GM12878 (cell line): ENCODE data around the gene MOV10L1. TPM values are rescaled to one million over a fixed set of nuclear protein-coding genes. Genes with fewer than 3 reads are reported as not detected.

Experiments used
- ATAC-seq: fragments of 200-7000 bp; cut with Tn5 transposase; 3 replicates; pipeline ENCODE4 v1.9.1; 2020; ENCODE audit warnings: mild to moderate bottlenecking, moderate library complexity
- BruUV-seq: library from RNA; stranded (reverse); fragments of 400-500 nt; replicated peaks from 2 replicates; lab custom pipeline; 2021; lab: Mats Ljungman, UMichigan
- CTCF ChIA-PET: fragments of 300-600 bp; sonication (Branson Sonifier 250); formaldehyde crosslinking; extraction: SDS; loops from one replicate; lab custom pipeline; 2021; ENCODE audit warnings: inconsistent platforms; lab: Yijun Ruan, JAX
- POLR2A ChIA-PET: fragments of 350-600 bp; formaldehyde crosslinking; extraction: SDS; loops from one replicate; lab custom pipeline; 2021; ENCODE audit warnings: inconsistent platforms; lab: Charles Lee
- RAD21 ChIA-PET: fragments of 300-600 bp; sonication (Branson Sonifier 250); formaldehyde crosslinking; loops from one replicate; lab custom pipeline; 2023; ENCODE audit warnings: antibody characterized with exemption; ENCODE audit not compliant: unreplicated experiment; lab: Charles Lee
- SMC1A ChIA-PET: fragments of 300-600 bp; sonication (Branson Sonifier 250); formaldehyde crosslinking; loops from one replicate; lab custom pipeline; 2023; ENCODE audit not compliant: unreplicated experiment, uncharacterized antibody; lab: Charles Lee
- DNase-seq: peaks from one replicate; pipeline ENCODE4 v3.0.0-alpha.2; 2011; ENCODE audit warnings: low read depth, low spot score
- FAIRE-seq: peaks from 3 replicates; lab custom pipeline; 2011; peaks lifted over from hg19 to GRCh38; lab: Jason Lieb, UNC
- H2AFZ ChIP-seq: 2 replicates; pipeline ENCODE4 v1.6.0; 2011; ENCODE audit warnings: low read depth, low read length, control low read depth; ENCODE audit not compliant: control insufficient read depth
- H3K27ac ChIP-seq: 2 replicates; pipeline ENCODE4 v1.5.1; 2011; ENCODE audit warnings: control low read depth; ENCODE audit not compliant: control insufficient read depth, insufficient read depth
- H3K27me3 ChIP-seq, 2 experiments: replicated peaks in 1 of 2; 2 replicates each; pipeline versions ENCODE4 v1.6.0 to v1.6.1; 2011; ENCODE audit warnings: low read length in 1 of 2; ENCODE audit not compliant: control insufficient read depth in 2 of 2, insufficient read depth in 2 of 2
- H3K36me3 ChIP-seq, 2 experiments: 2 replicates each; pipeline ENCODE4 v1.5.1; 2011; ENCODE audit warnings: low read length in 1 of 2; ENCODE audit not compliant: control insufficient read depth in 2 of 2, insufficient read depth in 2 of 2
- H3K4me1 ChIP-seq: 2 replicates; pipeline ENCODE4 v1.6.1; 2011; ENCODE audit warnings: mild to moderate bottlenecking, low read length, moderate library complexity, mixed read lengths; ENCODE audit not compliant: control insufficient read depth, insufficient read depth
- H3K4me2 ChIP-seq: 2 replicates; pipeline ENCODE4 v1.6.0; 2011; ENCODE audit warnings: control low read depth; ENCODE audit not compliant: control insufficient read depth, insufficient read depth
- H3K4me3 ChIP-seq: fragments of 200-600 bp; sonication (generic); 2 replicates; pipeline ENCODE4 v1.5.1; 2016
- H3K79me2 ChIP-seq: 2 replicates; pipeline ENCODE4 v1.6.0; 2011; ENCODE audit warnings: low read length; ENCODE audit not compliant: control insufficient read depth, insufficient read depth
- H3K9ac ChIP-seq: 2 replicates; pipeline ENCODE4 v1.8.0; 2011; ENCODE audit warnings: low read length, control low read depth, mixed read lengths; ENCODE audit not compliant: control insufficient read depth, insufficient read depth
- H3K9me3 ChIP-seq: replicated peaks from 3 replicates; pipeline ENCODE4 v1.5.1; 2011; ENCODE audit warnings: mild to moderate bottlenecking, low read length; ENCODE audit not compliant: control insufficient read depth, insufficient read depth
- H4K20me1 ChIP-seq: 2 replicates; pipeline ENCODE4 v1.6.0; 2011; ENCODE audit not compliant: control insufficient read depth, insufficient read depth
- BCL3 ChIP-seq: IDR thresholded peaks from 2 replicates; pipeline ENCODE4 v1.6.1; 2011; ENCODE audit warnings: borderline replicate concordance, low read depth, mild to moderate bottlenecking, moderate library complexity, low read length; ENCODE audit not compliant: insufficient read depth, poor library complexity, severe bottlenecking
- TAF1 ChIP-seq: IDR thresholded peaks from 2 replicates; pipeline ENCODE4 v1.6.1; 2011; ENCODE audit warnings: mild to moderate bottlenecking, low read depth, low read length, borderline replicate concordance
- ZNF217 ChIP-seq: fragments of 450-650 bp; IDR thresholded peaks from 2 replicates; pipeline ENCODE4 v1.6.1; 2017; ENCODE audit warnings: antibody characterized with exemption, mild to moderate bottlenecking
- WGBS: methylation state at CpG from one replicate; pipeline ENCODE4 v1.1.6; 2016; ENCODE audit warnings: low lambda C conversion rate; ENCODE audit not compliant: insufficient replicate concordance, insufficient coverage; ENCODE audit errors: missing lambda C conversion rate; 5-methylcytosine and 5-hydroxymethylcytosine counted together
- in situ Hi-C: fragments of 300-500 bp; cut with MboI; formaldehyde crosslinking; loops from 9 replicates; pipeline ENCODE4 v1.14.3; 2018; ENCODE audit warnings: mixed read lengths
- intact Hi-C: fragments of 100-400 bp; cut with micrococcal nuclease; formaldehyde crosslinking; loops from one replicate; pipeline ENCODE4 v1.14.2; 2022; ENCODE audit not compliant: unreplicated experiment
- polyA plus RNA-seq, 11 experiments: library from polyadenylated mRNA; depleted of rRNA in 4 of 11; unstranded in 6 of 11; stranded (reverse) in 5 of 11; fragments of >200 nt; fragmentation: Nextera tagmentation in 4 of 11; fragmentation: Illumina TruSeq in 1 of 11; extraction: Ambion mirVana in 4 of 11; extraction: Trizol in 1 of 11; gene quantifications; 1 replicate in 1 of 11; 2 replicates in 10 of 11; pipeline versions ENCODE4 v1.2.1 to v1.2.3, GENCODE V29; 2011 to 2016; ENCODE audit warnings: inconsistent platforms in 2 of 11, missing spikeins in 2 of 11, low read depth in 1 of 11
- total RNA-seq, 4 experiments: library from RNA; depleted of rRNA in 3 of 4; stranded (reverse); fragments of >200 nt in 3 of 4; fragmentation: Illumina TruSeq in 1 of 4; extraction: Trizol in 1 of 4; gene quantifications; 2 replicates each; pipeline versions ENCODE4 v1.2.1 to v1.2.3, GENCODE V29; 2013 to 2021
- TF ChIP-seq, protein P1 (sequence below): fragments of 450-650 bp; IDR thresholded peaks from 2 replicates; pipeline ENCODE4 v1.6.1; 2017; ENCODE audit warnings: mild to moderate bottlenecking
- TF ChIP-seq, protein P2 (sequence below): fragments of 450-650 bp; IDR thresholded peaks from 2 replicates; pipeline ENCODE4 v1.6.1; 2016; ENCODE audit warnings: mild to moderate bottlenecking
- TF ChIP-seq, protein P3 (sequence below): fragments of 150-350 bp; IDR thresholded peaks from 2 replicates; pipeline ENCODE4 v1.6.1; 2016; ENCODE audit warnings: low read depth, low read length

Gene MOV10L1
- total and polyA plus RNA-seq, 10 of the 15 experiments (the other 5 are each of a cell fraction or from before 2014, with no cell fraction given): 0.22 TPM; not detected in 9

- TF ChIP-seq, protein P1, sequence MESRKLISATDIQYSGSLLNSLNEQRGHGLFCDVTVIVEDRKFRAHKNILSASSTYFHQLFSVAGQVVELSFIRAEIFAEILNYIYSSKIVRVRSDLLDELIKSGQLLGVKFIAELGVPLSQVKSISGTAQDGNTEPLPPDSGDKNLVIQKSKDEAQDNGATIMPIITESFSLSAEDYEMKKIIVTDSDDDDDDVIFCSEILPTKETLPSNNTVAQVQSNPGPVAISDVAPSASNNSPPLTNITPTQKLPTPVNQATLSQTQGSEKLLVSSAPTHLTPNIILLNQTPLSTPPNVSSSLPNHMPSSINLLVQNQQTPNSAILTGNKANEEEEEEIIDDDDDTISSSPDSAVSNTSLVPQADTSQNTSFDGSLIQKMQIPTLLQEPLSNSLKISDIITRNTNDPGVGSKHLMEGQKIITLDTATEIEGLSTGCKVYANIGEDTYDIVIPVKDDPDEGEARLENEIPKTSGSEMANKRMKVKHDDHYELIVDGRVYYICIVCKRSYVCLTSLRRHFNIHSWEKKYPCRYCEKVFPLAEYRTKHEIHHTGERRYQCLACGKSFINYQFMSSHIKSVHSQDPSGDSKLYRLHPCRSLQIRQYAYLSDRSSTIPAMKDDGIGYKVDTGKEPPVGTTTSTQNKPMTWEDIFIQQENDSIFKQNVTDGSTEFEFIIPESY: no peak
- TF ChIP-seq ZNF217 (no peak), BCL3 (no peak)
Observed at GRCh38 chr22:50084080-50084477, 5.7 kb upstream of the MOV10L1 start (continued).

GRCh38 chr22:50084614-50085021 is 5.2 kb upstream of the MOV10L1 start:
- DNase-seq (no peak), FAIRE-seq (no peak), ATAC-seq (no peak)
- Histone ChIP-seq H3K27ac (no peak overlapping the region), H3K9ac (no peak overlapping the region), H2AFZ (no peak overlapping the region), H3K4me1 (no peaks in the 10 kb centered on the region), H3K79me2 (no peaks in the 10 kb centered on the region), H3K4me2 (no peak overlapping the region), H3K36me3 (no peaks in the 10 kb centered on the region), H4K20me1 (no peaks in the 10 kb centered on the region), H3K4me3 (no peak overlapping the region), H3K27me3 (peaks cover 1 to 2% of the 10 kb centered on the region in 2 experiments; a peak in 2 of 4 replicates), H3K9me3 (peaks cover 9% of the 10 kb centered on the region; the same call in 1 of the 3 replicates)
- TF ChIP-seq, protein P2, sequence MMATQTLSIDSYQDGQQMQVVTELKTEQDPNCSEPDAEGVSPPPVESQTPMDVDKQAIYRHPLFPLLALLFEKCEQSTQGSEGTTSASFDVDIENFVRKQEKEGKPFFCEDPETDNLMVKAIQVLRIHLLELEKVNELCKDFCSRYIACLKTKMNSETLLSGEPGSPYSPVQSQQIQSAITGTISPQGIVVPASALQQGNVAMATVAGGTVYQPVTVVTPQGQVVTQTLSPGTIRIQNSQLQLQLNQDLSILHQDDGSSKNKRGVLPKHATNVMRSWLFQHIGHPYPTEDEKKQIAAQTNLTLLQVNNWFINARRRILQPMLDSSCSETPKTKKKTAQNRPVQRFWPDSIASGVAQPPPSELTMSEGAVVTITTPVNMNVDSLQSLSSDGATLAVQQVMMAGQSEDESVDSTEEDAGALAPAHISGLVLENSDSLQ: no peak
- TF ChIP-seq TAF1: no peak
- TF ChIP-seq, protein P3, sequence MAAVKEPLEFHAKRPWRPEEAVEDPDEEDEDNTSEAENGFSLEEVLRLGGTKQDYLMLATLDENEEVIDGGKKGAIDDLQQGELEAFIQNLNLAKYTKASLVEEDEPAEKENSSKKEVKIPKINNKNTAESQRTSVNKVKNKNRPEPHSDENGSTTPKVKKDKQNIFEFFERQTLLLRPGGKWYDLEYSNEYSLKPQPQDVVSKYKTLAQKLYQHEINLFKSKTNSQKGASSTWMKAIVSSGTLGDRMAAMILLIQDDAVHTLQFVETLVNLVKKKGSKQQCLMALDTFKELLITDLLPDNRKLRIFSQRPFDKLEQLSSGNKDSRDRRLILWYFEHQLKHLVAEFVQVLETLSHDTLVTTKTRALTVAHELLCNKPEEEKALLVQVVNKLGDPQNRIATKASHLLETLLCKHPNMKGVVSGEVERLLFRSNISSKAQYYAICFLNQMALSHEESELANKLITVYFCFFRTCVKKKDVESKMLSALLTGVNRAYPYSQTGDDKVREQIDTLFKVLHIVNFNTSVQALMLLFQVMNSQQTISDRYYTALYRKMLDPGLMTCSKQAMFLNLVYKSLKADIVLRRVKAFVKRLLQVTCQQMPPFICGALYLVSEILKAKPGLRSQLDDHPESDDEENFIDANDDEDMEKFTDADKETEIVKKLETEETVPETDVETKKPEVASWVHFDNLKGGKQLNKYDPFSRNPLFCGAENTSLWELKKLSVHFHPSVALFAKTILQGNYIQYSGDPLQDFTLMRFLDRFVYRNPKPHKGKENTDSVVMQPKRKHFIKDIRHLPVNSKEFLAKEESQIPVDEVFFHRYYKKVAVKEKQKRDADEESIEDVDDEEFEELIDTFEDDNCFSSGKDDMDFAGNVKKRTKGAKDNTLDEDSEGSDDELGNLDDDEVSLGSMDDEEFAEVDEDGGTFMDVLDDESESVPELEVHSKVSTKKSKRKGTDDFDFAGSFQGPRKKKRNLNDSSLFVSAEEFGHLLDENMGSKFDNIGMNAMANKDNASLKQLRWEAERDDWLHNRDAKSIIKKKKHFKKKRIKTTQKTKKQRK: no peak
- WGBS: 61% methylated on average over 16 of the region's 16 CpGs
- ChIA-PET SMC1A (no interaction called here), POLR2A (no interaction called here), CTCF (no interaction called here), RAD21 (no interaction called here)
- BruUV-seq: no TSS peak
- in situ Hi-C loops (no loop called here), intact Hi-C loops (no loop called here)
